ENCODE measurements around the gene HTR2B. TPM values are rescaled to one million over a fixed set of nuclear protein-coding genes. Genes with fewer than 3 reads are reported as not detected.

Gene HTR2B
- total RNA-seq, 1 experiment from 2014 or later, result 0.51 TPM

DNA sequence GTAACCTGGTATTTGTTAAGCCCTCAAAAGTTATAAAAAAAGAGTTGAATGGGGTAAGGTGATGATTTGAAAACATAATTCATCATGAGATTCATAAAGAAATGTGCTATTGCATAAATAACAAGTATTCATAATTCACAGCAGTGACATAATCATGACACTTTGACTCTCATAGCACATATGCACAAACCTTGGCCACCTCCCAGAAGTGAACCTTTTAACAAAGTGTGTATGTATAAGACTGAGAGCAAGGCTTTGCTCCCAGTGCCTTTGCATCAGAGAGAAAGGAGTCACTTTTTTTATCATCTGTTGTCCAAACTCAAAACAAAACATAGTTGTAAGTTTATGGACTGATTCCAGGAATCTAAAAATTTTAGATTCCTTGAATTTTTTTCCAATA, 15.0 kb upstream of the HTR2B start:
- in situ Hi-C loops (cut with HindIII; ENCODE audit: low pct_unique_long_range_greater_than_20kb, low sequenced_read_pairs), result no loop called here
- DNase-seq (ENCODE audit: low read depth), result no peak

DNA sequence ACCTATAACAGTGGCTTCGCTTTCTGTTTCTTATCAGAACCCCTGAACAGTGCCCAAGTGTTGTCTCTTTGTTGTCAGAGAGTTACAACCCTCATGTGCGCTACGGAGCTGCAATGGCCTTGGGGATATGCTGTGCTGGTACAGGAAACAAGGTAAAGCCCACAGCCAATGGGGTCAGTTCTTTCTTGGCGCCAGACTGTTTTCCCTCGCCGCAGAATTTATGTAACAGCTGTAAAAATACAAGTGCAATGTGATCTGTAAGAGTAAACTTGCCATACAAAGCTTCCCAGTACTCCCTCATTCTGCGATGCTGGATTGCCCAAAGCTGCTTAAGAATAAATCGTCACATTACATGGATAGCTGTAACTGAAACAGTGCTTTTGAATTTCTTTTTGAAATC, 13.9 kb upstream of the HTR2B start:
- no peak for DNase-seq (ENCODE audit: low read depth)
- in situ Hi-C loops (cut with HindIII; ENCODE audit: low pct_unique_long_range_greater_than_20kb, low sequenced_read_pairs), result no loop called here

DNA sequence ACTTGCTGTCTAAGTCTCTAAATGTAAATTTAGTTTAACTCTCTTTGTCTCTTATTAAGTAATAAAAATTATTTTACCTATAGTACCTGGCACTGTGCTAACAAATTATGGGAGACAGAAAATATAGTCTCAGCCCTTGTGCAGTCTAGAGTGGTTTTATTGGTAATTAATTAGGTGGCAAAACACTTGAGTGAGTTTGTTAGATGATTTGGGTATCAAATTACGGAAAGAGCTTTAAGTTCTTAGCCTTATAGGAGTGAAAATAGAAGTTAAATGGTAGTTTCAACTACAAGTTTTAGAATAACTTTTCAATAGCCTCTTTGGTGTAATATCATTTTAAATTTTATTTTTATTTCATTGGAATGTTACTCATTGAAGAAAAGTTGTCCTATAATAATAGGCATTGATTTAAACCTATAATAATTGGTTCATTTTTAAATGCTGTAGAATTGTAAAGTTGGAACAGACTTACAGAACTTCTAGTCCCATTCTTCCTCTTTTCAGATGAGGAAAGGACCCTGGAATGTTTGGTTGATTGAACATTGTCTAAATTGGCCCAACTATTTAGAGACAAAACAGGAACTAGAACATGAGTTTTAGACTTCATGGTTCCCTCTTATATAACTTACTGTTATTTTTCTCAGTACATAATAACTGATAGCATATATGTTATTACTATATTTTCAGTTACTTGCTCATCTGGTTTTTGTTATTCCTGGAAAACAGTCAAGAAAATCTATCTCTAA, 10.2 kb upstream of the HTR2B start:
- in situ Hi-C loops (cut with HindIII; ENCODE audit: low pct_unique_long_range_greater_than_20kb, low sequenced_read_pairs), result no loop called here
- DNase-seq (ENCODE audit: low read depth), result no peak

GRCh38 chr2:231133365-231134099, 8.7 kb upstream of the HTR2B start:
- in situ Hi-C loops (cut with HindIII; ENCODE audit: low pct_unique_long_range_greater_than_20kb, low sequenced_read_pairs), result no loop called here
- no peak for DNase-seq (ENCODE audit: low read depth)

- in situ Hi-C loops (cut with HindIII; ENCODE audit: low pct_unique_long_range_greater_than_20kb, low sequenced_read_pairs), result no loop called here
- no peak for DNase-seq (ENCODE audit: low read depth)
Measured at GRCh38 chr2:231132129-231132528, 7.3 kb upstream of the HTR2B start.

- no peak for DNase-seq (ENCODE audit: low read depth)
- in situ Hi-C loops (cut with HindIII; ENCODE audit: low pct_unique_long_range_greater_than_20kb, low sequenced_read_pairs), result no loop called here
Measured at GRCh38 chr2:231130336-231131056, 5.7 kb upstream of the HTR2B start.

- in situ Hi-C loops (cut with HindIII; ENCODE audit: low pct_unique_long_range_greater_than_20kb, low sequenced_read_pairs), result no loop called here
- DNase-seq (ENCODE audit: low read depth), result no peak
Measured at GRCh38 chr2:231129216-231129615, 4.4 kb upstream of the HTR2B start.

DNA sequence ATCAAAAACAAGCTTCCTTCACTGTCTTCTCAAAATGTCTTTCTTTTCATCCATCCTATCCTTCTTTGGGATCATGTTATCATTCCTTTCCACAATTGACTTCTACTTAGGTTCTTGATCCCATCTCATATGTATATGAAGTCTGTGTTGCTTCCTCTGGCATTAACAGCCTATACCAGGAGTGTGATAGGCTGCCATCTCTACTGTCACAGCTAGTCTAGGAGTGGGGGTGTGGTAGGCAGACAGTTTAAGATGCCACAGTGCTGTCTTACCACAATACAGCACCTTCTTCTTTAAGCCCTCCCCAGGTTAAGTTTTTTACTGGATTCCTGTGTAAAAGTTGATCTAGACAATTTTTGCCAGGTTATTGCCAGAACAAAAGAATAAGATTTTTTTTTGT, 3.7 kb upstream of the HTR2B start:
- DNase-seq (ENCODE audit: low read depth), result peak; percentile 19
- in situ Hi-C loops (cut with HindIII; ENCODE audit: low pct_unique_long_range_greater_than_20kb, low sequenced_read_pairs), result no loop called here

DNA sequence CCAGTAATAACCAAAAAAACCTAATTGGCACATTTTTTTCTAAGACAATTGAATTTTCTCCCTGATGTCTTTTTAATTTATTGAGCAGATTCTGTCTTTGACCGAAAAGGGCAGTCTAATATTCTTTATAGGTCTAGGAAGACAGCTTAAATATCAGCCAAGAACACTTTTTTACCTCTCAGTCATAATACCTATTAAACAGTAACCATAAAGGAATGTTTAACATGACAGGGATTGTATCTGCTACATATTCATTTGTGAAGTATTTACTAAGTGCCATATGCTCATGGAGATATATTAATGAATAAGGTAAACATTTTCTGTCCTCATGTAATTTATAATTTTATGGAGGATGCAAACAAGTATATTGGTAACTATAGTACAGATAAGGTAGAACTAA, 3.1 kb upstream of the HTR2B start:
- in situ Hi-C loops (cut with HindIII; ENCODE audit: low pct_unique_long_range_greater_than_20kb, low sequenced_read_pairs), result no loop called here
- DNase-seq (ENCODE audit: low read depth), result peak; percentile 27

DNA sequence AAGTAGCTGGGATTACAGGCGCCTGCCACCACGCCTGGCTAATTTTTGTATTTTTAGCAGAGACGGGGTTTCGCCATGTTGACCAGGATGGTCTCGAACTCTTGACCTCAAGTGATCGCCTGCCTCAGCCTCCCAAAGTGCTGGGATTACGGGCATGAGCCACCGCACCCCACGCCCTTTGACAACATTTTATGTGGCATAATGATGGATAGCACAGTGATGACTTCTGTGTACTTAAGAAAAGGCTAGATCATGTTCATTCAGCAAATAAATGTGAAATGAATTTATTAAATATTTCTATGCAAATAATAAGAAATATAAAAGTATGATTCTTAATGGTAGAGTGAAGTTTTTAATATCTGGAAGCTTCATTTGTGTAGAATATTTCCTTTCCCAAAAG, 2.6 kb upstream of the HTR2B start:
- in situ Hi-C loops (cut with HindIII; ENCODE audit: low pct_unique_long_range_greater_than_20kb, low sequenced_read_pairs), result no loop called here
- DNase-seq (ENCODE audit: low read depth), result peak; percentile 43

DNA sequence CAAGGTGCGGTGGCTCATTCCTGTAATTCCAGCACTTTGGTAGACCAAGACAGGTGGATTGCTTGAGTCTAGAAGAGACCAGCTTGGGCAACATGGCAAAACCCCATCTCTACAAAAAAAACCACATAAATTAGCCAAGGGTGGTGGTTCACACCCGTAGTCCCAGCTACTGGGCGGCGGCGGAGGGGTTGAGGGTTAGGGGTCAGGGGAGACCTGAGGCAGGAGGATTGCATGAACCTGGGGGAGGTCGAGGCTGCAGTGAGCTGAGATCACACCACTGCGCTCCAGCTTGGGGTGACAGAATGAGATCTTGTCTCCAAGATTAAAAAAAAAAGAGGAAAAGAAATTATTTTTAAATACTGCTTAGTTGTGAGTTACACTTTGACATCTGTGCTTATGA, 1.3 kb upstream of the HTR2B start:
- in situ Hi-C loops (cut with HindIII; ENCODE audit: low pct_unique_long_range_greater_than_20kb, low sequenced_read_pairs), result no loop called here

GRCh38 chr2:231123362-231123898, 1.4 kb downstream of the HTR2B start:
- peak; percentile 53 for DNase-seq (ENCODE audit: low read depth)
- in situ Hi-C loops (cut with HindIII; ENCODE audit: low pct_unique_long_range_greater_than_20kb, low sequenced_read_pairs), result no loop called here

More for the DNA sequence above, 1.3 kb upstream of the HTR2B start:
- DNase-seq (ENCODE audit: low read depth), result no peak

- in situ Hi-C loops (cut with HindIII; ENCODE audit: low pct_unique_long_range_greater_than_20kb, low sequenced_read_pairs), result no loop called here
- DNase-seq (ENCODE audit: low read depth), result no peak
Measured at GRCh38 chr2:231118614-231118942, 6.3 kb downstream of the HTR2B start.

DNA sequence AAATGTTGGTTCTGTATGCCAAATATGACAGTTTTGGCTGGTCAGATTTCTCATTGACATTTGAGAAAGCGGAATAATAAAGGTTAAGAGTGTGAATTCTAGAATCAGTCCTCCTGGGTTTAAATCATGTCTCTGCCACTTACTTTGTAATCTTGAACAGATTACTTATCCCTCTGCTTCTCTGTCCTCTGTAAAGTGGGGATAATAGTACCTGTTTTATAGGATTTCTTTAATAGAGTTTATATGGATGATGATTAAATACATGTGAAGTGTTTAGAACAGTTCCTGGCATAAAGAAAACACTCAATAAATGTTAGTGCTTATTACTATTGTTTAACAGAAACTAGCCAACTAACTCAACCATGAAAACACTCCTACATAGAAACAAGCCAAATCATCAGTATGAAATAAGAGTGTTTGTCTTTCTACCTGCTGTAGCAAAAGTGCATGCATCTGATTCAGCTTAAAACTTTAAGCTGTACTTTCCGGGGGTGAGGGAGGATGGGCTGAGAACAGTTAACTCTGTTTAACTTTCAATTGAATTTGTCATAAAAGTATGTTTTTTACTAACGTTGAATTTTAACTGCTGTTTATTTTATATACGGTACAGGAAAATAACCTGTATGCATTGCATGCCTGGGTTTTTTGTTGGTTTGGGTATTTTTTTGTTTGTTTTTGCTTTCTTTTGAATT, 6.8 kb downstream of the HTR2B start:
- in situ Hi-C loops (cut with HindIII; ENCODE audit: low pct_unique_long_range_greater_than_20kb, low sequenced_read_pairs), result no loop called here
- DNase-seq (ENCODE audit: low read depth), result peak; percentile 54

GRCh38 chr2:231117148-231117547, 7.7 kb downstream of the HTR2B start:
- in situ Hi-C loops (cut with HindIII; ENCODE audit: low pct_unique_long_range_greater_than_20kb, low sequenced_read_pairs), result no loop called here
- DNase-seq (ENCODE audit: low read depth), result no peak

DNA sequence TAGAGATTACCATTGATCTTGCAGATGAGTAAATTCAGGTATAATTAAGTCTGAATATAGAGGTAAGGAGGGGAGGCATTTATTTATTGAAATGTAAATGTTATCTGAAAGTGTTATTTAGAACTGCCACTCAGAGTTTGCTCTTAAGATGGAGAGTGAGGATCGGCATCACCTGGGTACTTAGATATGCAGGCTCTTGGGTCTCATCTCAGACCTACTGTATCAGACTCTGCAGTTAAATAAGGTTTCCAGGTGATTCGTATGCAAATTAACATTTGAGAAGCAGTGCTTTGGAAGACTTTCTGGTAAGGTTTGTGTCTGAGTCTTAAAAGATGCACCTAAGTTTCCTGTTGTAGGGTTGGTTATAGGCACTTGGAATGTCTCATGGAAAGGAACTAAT, 9.2 kb downstream of the HTR2B start:
- no peak for DNase-seq (ENCODE audit: low read depth)
- in situ Hi-C loops (cut with HindIII; ENCODE audit: low pct_unique_long_range_greater_than_20kb, low sequenced_read_pairs), result no loop called here

DNA sequence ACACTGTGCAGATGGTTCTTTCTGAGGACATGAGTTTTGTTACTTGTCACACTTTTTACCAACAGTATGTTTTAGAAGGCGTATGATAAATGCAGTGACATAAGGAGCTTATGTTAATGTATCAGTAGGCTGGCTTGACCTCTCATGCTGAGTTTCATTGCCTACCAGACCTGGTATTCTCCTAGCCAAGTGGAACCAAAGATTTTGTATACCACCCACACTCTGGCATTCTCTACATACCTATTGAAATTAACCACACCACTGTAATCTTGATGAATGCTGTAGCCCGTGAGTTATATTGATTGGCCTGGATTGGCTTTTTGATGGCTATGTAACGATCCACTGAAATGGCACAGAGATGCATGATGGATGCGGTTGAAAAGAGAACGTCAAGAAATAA, 11.4 kb downstream of the HTR2B start:
- DNase-seq (ENCODE audit: low read depth), result no peak
- in situ Hi-C loops (cut with HindIII; ENCODE audit: low pct_unique_long_range_greater_than_20kb, low sequenced_read_pairs), result no loop called here

GRCh38 chr2:231111987-231112386, 12.9 kb downstream of the HTR2B start:
- no peak for DNase-seq (ENCODE audit: low read depth)
- in situ Hi-C loops (cut with HindIII; ENCODE audit: low pct_unique_long_range_greater_than_20kb, low sequenced_read_pairs), result no loop called here

GRCh38 chr2:231110551-231110950, 14.3 kb downstream of the HTR2B start:
- in situ Hi-C loops (cut with HindIII; ENCODE audit: low pct_unique_long_range_greater_than_20kb, low sequenced_read_pairs), result no loop called here
- peak; percentile 28 for DNase-seq (ENCODE audit: low read depth)
